GM19455 (cell line): ENCODE results near the gene TSC22D1.

Experiments used
- ATAC-seq: cut with Tn5 transposase; IDR thresholded peaks from one replicate; pipeline ENCODE4 v1.9.1; 2021; ENCODE audit not compliant: unreplicated experiment

Gene TSC22D1

DNA sequence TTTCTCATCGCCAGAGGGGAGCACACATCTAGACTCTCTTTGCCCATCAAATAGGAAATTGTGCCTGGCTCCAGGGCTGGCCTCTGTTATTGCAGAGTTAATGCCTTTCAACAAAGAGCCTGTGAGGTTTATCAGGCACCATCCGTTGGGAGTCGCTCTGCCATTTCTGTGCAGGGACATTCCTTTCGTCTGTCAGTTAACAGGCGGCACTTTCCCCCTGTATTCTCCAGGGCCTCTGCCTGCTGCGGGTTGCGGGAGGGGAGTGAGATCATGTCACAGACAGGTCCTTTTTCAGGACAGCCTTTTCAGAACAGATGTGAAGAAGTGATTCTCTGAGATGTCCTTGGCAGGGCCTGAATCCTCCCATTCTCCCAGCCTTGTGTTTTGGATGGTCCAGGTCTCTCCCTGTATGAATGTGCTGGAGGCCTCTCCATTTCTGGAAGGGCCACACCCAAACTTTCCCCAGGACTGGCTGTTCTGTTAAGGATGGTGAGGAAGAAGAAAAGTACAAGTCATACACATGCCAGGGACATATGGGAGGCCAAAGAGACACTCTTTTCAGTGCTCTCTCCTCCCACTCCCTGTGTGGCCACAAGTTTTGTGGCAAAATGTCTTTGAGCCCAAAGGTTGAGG lies 187.6 kb downstream of the TSC22D1 start:
- ATAC-seq: no peak

DNA sequence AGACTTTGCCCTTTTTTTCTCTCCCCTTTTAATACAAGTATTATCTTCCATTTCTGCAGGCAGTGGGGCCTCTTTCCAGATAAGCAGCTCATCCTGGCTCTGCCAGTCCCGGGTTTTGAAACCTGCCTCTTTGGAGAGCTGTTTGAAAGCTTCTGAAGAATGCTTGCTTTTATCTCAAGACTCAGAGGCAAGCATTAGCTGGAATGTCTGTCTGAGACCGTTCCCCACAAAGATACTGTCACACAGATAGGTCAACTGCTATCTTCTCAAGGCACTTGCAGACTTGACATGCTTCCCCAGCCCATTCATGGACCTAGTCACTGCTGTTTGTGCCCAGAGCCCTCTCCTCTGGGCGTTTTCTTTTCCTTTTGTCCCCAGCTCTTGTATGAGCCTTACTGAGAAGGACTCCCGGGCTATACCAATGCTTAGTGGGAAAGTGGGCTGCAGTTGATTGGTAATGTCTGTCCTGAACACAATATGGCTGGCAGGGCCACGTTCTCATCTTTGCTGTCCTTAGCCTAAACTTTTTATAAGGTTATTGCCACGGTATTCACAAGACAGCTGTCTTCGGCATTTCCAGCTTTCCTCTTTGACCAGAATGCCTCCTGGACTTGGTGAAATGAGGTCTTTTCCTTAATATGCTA lies 189.1 kb downstream of the TSC22D1 start:
- ATAC-seq: no peak

- no peak for ATAC-seq
These were observed 190.3 kb downstream of the TSC22D1 start for GRCh38 chr13:44385847-44386246.

- no peak for ATAC-seq
These were observed 190.7 kb downstream of the TSC22D1 start for GRCh38 chr13:44385401-44385800.

GRCh38 chr13:44384778-44385177 lies 191.4 kb downstream of the TSC22D1 start:
- ATAC-seq: no peak

DNA sequence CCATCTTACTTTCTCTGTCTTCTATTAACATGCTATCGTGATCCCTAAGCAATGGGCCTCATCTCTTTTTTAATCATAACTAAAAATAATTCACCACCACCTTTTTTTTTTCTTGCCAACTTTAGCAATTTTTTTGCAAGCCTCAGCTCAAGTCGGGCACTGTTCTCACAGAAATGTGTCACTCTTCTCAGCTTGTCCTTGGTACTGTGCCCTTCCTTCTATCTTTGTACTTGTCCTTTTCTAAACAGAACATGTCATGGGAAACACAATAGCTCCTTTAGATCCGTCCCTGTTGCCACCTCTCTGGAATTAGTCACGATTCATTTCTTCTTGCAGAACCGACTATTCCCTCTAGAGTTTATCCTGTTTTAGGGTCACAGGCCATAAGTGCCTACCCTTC lies 192.2 kb downstream of the TSC22D1 start:
- ATAC-seq: no peak

DNA sequence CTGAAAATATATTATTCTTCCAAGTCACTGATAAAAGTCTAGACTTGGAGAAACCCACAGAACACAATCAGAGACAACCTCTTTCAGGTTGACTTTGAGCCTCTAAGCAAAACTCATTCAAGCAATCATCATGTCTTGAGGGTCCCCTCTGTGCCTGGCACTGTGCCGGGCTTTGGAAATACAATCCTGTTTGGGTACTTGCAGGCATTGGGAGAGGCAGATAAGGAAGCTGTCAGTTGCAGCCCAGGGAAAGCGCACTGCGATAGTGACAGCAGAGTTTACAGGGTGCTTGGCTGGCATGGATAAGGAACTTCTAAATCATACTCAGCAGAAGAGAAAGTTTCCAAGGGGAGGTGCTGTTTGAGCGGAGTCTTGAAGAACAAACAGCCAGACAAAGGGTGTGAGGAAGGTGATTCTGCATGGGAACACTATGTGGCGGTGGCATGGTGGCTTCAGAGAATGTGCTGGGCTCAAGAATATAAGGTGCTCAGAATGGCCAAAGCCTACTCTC lies 193.4 kb downstream of the TSC22D1 start:
- ATAC-seq: no peak
